GM19468 (cell line): ENCODE data around the gene NOXRED1.

ENCODE experiments used
- ATAC-seq: cut with Tn5 transposase; IDR thresholded peaks from one replicate; pipeline ENCODE4 v1.9.1; 2021; ENCODE audit warnings: mild to moderate bottlenecking, moderate library complexity, moderate number of reproducible peaks; ENCODE audit not compliant: unreplicated experiment; ENCODE audit errors: extremely low read depth

The NOXRED1 gene

DNA sequence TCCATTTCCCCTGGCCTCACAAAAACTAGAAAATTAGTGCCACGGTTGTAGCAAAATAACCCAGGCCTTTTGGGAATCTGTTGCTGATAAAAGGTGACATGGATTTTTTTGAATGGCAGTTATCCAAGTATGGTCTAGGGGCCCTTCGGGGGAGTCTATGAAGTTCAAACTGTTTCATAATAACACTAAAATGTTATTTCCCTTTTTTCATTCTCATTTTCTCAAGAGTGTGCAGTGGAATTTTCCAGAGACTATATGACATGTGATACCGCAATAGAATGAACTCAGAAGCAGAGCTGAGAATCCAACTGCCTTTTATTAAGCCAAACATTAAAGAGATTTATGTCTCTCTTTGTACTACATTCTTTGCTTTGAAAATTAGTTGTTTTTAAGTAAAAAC, 75.6 kb downstream of the NOXRED1 start:
- ATAC-seq = no peak

DNA sequence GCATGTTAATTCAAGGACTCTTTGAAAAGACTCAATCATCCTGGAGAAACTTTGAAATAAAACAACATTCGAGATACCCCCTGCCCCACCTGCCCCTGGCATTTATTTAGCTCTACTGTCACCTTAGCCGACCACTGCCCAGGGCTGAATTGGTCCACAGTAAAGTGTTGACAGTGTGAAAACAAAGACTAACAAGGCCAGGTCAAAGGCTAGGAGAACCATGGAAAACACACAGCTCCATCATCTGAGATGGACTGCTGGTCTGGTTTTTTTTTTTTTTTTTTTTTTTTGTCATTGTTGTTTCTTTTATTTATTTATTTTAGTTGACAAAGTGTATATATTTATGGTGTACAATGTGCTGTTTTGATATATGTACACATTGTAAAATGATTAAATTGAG, 76.8 kb downstream of the NOXRED1 start:
- no peak for ATAC-seq

DNA sequence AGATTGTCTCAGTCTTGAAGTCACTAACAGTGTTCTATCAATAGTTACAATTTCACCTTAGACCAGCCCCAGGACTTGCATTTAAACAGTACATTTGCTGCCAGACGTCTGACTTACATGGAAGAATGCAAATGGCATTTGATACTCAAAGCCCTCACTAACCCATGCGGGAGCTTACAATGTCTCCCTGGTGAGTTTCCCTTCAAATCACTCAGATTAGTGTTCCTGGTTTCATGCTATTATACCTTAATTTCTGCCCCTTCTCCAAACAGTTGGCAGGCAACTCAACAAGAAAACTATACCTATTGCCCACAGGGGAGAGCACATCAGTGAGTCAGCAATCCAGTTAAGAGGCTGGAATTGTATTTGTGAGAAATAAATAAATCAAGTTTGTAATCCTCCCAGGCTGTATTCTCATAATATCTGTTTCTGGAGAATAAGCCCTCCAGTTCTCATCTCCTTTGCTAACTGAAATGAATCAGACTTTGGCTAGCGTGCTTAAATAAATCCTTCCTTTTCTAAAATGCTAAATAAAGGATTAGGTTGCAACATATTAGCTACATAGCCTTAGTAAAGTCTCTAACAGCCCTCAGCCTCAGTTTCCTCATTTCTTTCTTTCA, 78.8 kb downstream of the NOXRED1 start:
- ATAC-seq = no peak
